SU-DHL-6 (cell line): ENCODE data around the gene CACNA1C.

Experiments
- H2AFZ ChIP-seq: fragments of 200-600 bp; sonication (generic); 2 replicates; pipeline ENCODE4 v1.6.1; 2014; ENCODE audit warnings: low read depth, mild to moderate bottlenecking, moderate library complexity, mixed read lengths, antibody characterized with exemption, low read length; ENCODE audit not compliant: severe bottlenecking
- H3F3A ChIP-seq: fragments of 200-600 bp; shearing (Covaris generic); 2 replicates; pipeline ENCODE4 v1.6.0; 2016; ENCODE audit warnings: antibody characterized with exemption, mild to moderate bottlenecking; ENCODE audit not compliant: insufficient read depth
- H3K27ac ChIP-seq: fragments of 200-600 bp; sonication (generic); 2 replicates; pipeline ENCODE4 v1.5.1; 2016; ENCODE audit warnings: low read depth, mild to moderate bottlenecking, low read length, moderate library complexity, mixed read lengths
- H3K27me3 ChIP-seq: fragments of 200-600 bp; sonication (generic), shearing (Covaris generic); 2 replicates; pipeline ENCODE4 v1.6.0; 2014; ENCODE audit warnings: mild to moderate bottlenecking, low read length
- H3K36me3 ChIP-seq: fragments of 200-600 bp; sonication (generic); 2 replicates; pipeline ENCODE4 v1.6.1; 2014; ENCODE audit warnings: mild to moderate bottlenecking, low read length, mixed read lengths
- H3K4me2 ChIP-seq: fragments of 300-600, 200-600 bp; shearing (Covaris generic), sonication (generic); 2 replicates; pipeline ENCODE4 v1.6.0; 2014; ENCODE audit warnings: low read length, low read depth, mild to moderate bottlenecking; ENCODE audit not compliant: poor library complexity, severe bottlenecking
- H3K4me3 ChIP-seq: fragments of 200-600 bp; sonication (generic); 2 replicates; pipeline ENCODE4 v1.5.1; 2014; ENCODE audit warnings: antibody characterized with exemption, low read length, mild to moderate bottlenecking, mixed read lengths; ENCODE audit not compliant: insufficient read depth, poor library complexity, severe bottlenecking
- H3K79me2 ChIP-seq: fragments of 200-600 bp; sonication (generic); 2 replicates; pipeline ENCODE4 v1.6.1; 2014; ENCODE audit warnings: mild to moderate bottlenecking, low read length, moderate library complexity; ENCODE audit not compliant: insufficient read depth
- H3K9ac ChIP-seq: fragments of 200-600 bp; sonication (generic); 2 replicates; pipeline ENCODE4 v1.7.0; 2014; ENCODE audit warnings: mild to moderate bottlenecking, low read length
- H3K9me2 ChIP-seq: fragments of 200-600 bp; sonication (generic); replicated peaks from 2 replicates; pipeline ENCODE4 v1.6.1; 2014; ENCODE audit warnings: low read length; ENCODE audit not compliant: insufficient read depth
- H3K9me3 ChIP-seq: fragments of 200-600 bp; sonication (generic); 2 replicates; pipeline ENCODE4 v1.6.1; 2014; ENCODE audit warnings: low read length, mixed read lengths; ENCODE audit not compliant: insufficient read depth
- H4K20me1 ChIP-seq: fragments of 200-600 bp; sonication (generic); 2 replicates; pipeline ENCODE4 v1.6.1; 2014; ENCODE audit warnings: low read depth, mild to moderate bottlenecking, antibody characterized with exemption, low read length, moderate library complexity, mixed read lengths
- EZH2phosphoT487 ChIP-seq: fragments of 200-600 bp; sonication (generic), shearing (Covaris generic); conservative IDR thresholded peaks from 2 replicates; pipeline ENCODE4 v1.6.1; 2018; ENCODE audit warnings: mild to moderate bottlenecking, antibody characterized with exemption, low read length, moderate library complexity, mixed read lengths
- TF ChIP-seq, protein P1 (sequence below): fragments of 200-600 bp; sonication (generic); IDR thresholded peaks from one replicate; pipeline ENCODE4 v1.5.1; 2017; ENCODE audit warnings: antibody characterized with exemption, mild to moderate bottlenecking, low read length, moderate library complexity; ENCODE audit not compliant: insufficient read depth, poor library complexity, severe bottlenecking

Gene CACNA1C

GRCh38 chr12:2453076-2453760, 400.4 kb downstream of the CACNA1C start:
- no peaks in the 10 kb centered on the region for H3K27me3 ChIP-seq
- no peak overlapping the region for H3K4me3 ChIP-seq
- H3K4me2 ChIP-seq, result no peak overlapping the region
- H3K27ac ChIP-seq, result no peak overlapping the region
- H4K20me1 ChIP-seq, result no peaks in the 10 kb centered on the region
- H3K9me3 ChIP-seq, result no peaks in the 10 kb centered on the region
- no peaks in the 10 kb centered on the region for H3K36me3 ChIP-seq
- no peaks in the 10 kb centered on the region for H3K9me2 ChIP-seq
- TF ChIP-seq EZH2phosphoT487, result no peak
- TF ChIP-seq, protein P1, sequence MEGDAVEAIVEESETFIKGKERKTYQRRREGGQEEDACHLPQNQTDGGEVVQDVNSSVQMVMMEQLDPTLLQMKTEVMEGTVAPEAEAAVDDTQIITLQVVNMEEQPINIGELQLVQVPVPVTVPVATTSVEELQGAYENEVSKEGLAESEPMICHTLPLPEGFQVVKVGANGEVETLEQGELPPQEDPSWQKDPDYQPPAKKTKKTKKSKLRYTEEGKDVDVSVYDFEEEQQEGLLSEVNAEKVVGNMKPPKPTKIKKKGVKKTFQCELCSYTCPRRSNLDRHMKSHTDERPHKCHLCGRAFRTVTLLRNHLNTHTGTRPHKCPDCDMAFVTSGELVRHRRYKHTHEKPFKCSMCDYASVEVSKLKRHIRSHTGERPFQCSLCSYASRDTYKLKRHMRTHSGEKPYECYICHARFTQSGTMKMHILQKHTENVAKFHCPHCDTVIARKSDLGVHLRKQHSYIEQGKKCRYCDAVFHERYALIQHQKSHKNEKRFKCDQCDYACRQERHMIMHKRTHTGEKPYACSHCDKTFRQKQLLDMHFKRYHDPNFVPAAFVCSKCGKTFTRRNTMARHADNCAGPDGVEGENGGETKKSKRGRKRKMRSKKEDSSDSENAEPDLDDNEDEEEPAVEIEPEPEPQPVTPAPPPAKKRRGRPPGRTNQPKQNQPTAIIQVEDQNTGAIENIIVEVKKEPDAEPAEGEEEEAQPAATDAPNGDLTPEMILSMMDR, result no peak
- no peak overlapping the region for H3K9ac ChIP-seq
- H3K79me2 ChIP-seq, result no peaks in the 10 kb centered on the region
- H2AFZ ChIP-seq, result no peak overlapping the region
- H3F3A ChIP-seq, result no peaks in the 10 kb centered on the region

GRCh38 chr12:2453761-2454090, 400.9 kb downstream of the CACNA1C start:
- no peak overlapping the region for H3K4me3 ChIP-seq
- no peaks in the 10 kb centered on the region for H3K36me3 ChIP-seq
- no peak overlapping the region for H3K27ac ChIP-seq
- no peaks in the 10 kb centered on the region for H3K79me2 ChIP-seq
- no peak for TF ChIP-seq EZH2phosphoT487
- TF ChIP-seq, protein P1, result no peak
- no peaks in the 10 kb centered on the region for H3F3A ChIP-seq
- H3K27me3 ChIP-seq, result no peaks in the 10 kb centered on the region
- no peak overlapping the region for H2AFZ ChIP-seq
- H3K9ac ChIP-seq, result no peak overlapping the region
- H4K20me1 ChIP-seq, result no peaks in the 10 kb centered on the region
- no peaks in the 10 kb centered on the region for H3K9me2 ChIP-seq
- no peak overlapping the region for H3K4me2 ChIP-seq
- no peaks in the 10 kb centered on the region for H3K9me3 ChIP-seq

- Histone ChIP-seq H3K36me3 (no peaks in the 10 kb centered on the region), H4K20me1 (no peaks in the 10 kb centered on the region), H3K9me3 (no peaks in the 10 kb centered on the region), H3K4me3 (no peak overlapping the region), H3K9me2 (no peaks in the 10 kb centered on the region), H3K9ac (no peak overlapping the region), H3K79me2 (no peaks in the 10 kb centered on the region), H3F3A (no peaks in the 10 kb centered on the region), H3K27ac (no peak overlapping the region), H2AFZ (no peak overlapping the region), H3K4me2 (no peak overlapping the region), H3K27me3 (no peaks in the 10 kb centered on the region)
- TF ChIP-seq, protein P1, result no peak
- no peak for TF ChIP-seq EZH2phosphoT487
Measured at GRCh38 chr12:2454601-2455177, 401.9 kb downstream of the CACNA1C start.
